ENCODE measurements around the gene MAP2K1. TPM values are rescaled to one million over a fixed set of nuclear protein-coding genes. Genes with fewer than 3 reads are reported as not detected.

MAP2K1 gene
- total and polyA plus RNA-seq, 9 of the 15 experiments (the other 6 are each of a cell fraction or from before 2014, with no cell fraction given): 7.5 to 58.3 (median 30.0) TPM

DNA sequence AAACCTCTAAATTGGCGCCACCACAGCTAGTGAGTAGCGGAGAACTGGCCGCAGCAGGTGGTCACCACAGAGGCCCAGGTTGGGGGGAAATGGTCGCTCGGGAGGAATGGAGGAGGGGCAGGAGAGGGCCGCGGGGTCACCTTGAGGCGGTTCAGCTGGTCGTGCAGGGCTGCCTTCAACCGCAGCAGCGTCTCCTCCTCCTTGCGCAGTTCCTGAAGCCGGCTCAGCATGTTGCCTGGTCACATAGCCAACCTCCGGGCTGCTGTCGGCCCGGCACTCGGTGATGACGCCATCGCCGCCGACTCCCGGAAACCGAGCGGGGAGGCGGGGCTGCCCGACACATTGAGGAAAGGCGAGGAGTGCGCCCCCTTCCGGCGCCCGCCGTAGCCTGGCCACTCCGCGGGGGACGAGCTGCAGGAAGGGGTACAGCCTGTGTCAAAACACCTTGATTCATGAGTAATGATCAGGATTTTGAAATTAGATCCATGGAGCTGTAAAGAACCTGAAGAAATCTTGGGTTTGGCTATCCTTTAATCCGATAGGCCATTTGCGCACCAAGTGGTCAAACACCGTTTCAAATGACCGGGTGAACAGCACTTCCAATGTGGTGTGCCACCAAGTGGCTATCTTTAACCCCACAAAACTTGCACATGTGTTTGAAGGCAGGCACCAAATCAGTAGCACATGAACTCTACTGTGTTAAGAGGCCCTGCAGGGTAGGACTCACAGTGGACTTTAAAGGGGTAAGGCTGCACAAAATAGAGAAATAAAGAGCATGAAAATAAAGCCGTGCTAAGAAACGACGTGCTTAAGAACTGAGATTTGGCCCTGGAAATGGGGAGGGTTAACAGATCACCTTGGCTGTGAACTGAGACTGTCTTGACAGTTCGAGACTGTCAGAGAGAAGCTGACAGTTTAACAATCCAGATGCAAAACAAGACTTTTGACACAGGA is 111.1 kb downstream of the MAP2K1 start, which contains the start of gene SNAPC5 (continued):
- TF ChIP-seq MBD2 (IDR thresholded peaks at IDR 0.05; ENCODE audit: borderline replicate concordance, low read depth) (peak; percentile 83), ZSCAN32 (CRISPR knock-in tag; IDR thresholded peaks at IDR 0.05) (no peak), FOXA3 (CRISPR knock-in tag; conservative IDR thresholded peaks at IDR 0.05 in 1 of 2, IDR thresholded peaks at IDR 0.05 in 1 of 2) (peak in 1 of 2 experiments; percentile 44; a peak in 1 of 4 replicates), MEF2D (tag; conservative IDR thresholded peaks at IDR 0.05; ENCODE audit: low read depth) (0 out of 2 replicates have a peak, but pooled peaks have one; percentile 25), ZNF75A (CRISPR knock-in tag; IDR thresholded peaks at IDR 0.05) (no peak; the same call in 1 of the 2 replicates), POLR2A (conservative IDR thresholded peaks at IDR 0.05) (peak; percentile 87), SREBF2 (CRISPR knock-in tag; IDR thresholded peaks at IDR 0.05) (no peak), ZNF165 (CRISPR knock-in tag; IDR thresholded peaks at IDR 0.05; ENCODE audit: borderline replicate concordance) (no peak), RBM34 (IDR thresholded peaks at IDR 0.05; ENCODE audit: borderline replicate concordance, insufficient read depth, low read length) (no peak), TSHZ1 (CRISPR knock-in tag; IDR thresholded peaks at IDR 0.05) (no peak)
- TF ChIP-seq, protein P1, sequence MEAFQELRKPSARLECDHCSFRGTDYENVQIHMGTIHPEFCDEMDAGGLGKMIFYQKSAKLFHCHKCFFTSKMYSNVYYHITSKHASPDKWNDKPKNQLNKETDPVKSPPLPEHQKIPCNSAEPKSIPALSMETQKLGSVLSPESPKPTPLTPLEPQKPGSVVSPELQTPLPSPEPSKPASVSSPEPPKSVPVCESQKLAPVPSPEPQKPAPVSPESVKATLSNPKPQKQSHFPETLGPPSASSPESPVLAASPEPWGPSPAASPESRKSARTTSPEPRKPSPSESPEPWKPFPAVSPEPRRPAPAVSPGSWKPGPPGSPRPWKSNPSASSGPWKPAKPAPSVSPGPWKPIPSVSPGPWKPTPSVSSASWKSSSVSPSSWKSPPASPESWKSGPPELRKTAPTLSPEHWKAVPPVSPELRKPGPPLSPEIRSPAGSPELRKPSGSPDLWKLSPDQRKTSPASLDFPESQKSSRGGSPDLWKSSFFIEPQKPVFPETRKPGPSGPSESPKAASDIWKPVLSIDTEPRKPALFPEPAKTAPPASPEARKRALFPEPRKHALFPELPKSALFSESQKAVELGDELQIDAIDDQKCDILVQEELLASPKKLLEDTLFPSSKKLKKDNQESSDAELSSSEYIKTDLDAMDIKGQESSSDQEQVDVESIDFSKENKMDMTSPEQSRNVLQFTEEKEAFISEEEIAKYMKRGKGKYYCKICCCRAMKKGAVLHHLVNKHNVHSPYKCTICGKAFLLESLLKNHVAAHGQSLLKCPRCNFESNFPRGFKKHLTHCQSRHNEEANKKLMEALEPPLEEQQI (IDR thresholded peaks at IDR 0.05): peak; percentile 72; the same call in 1 of the 2 replicates
- TF ChIP-seq, protein P2, sequence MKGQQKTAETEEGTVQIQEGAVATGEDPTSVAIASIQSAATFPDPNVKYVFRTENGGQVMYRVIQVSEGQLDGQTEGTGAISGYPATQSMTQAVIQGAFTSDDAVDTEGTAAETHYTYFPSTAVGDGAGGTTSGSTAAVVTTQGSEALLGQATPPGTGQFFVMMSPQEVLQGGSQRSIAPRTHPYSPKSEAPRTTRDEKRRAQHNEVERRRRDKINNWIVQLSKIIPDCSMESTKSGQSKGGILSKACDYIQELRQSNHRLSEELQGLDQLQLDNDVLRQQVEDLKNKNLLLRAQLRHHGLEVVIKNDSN (CRISPR knock-in tag; IDR thresholded peaks at IDR 0.05): no peak
- TF ChIP-seq, protein P3, sequence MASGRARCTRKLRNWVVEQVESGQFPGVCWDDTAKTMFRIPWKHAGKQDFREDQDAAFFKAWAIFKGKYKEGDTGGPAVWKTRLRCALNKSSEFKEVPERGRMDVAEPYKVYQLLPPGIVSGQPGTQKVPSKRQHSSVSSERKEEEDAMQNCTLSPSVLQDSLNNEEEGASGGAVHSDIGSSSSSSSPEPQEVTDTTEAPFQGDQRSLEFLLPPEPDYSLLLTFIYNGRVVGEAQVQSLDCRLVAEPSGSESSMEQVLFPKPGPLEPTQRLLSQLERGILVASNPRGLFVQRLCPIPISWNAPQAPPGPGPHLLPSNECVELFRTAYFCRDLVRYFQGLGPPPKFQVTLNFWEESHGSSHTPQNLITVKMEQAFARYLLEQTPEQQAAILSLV (tag; IDR thresholded peaks at IDR 0.05): 0 out of 2 replicates have a peak, but pooled peaks have one; percentile 5
- TF ChIP-seq, protein P4, sequence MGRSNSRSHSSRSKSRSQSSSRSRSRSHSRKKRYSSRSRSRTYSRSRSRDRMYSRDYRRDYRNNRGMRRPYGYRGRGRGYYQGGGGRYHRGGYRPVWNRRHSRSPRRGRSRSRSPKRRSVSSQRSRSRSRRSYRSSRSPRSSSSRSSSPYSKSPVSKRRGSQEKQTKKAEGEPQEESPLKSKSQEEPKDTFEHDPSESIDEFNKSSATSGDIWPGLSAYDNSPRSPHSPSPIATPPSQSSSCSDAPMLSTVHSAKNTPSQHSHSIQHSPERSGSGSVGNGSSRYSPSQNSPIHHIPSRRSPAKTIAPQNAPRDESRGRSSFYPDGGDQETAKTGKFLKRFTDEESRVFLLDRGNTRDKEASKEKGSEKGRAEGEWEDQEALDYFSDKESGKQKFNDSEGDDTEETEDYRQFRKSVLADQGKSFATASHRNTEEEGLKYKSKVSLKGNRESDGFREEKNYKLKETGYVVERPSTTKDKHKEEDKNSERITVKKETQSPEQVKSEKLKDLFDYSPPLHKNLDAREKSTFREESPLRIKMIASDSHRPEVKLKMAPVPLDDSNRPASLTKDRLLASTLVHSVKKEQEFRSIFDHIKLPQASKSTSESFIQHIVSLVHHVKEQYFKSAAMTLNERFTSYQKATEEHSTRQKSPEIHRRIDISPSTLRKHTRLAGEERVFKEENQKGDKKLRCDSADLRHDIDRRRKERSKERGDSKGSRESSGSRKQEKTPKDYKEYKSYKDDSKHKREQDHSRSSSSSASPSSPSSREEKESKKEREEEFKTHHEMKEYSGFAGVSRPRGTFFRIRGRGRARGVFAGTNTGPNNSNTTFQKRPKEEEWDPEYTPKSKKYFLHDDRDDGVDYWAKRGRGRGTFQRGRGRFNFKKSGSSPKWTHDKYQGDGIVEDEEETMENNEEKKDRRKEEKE (IDR thresholded peaks at IDR 0.05; ENCODE audit: borderline replicate concordance in 1 of 2, control insufficient read depth in 1 of 2, low read depth in 2 of 2, low read length in 1 of 2): peak; percentile 50 to 75; a peak in 2 of 4 replicates
